Measurements from ENCODE around the gene MYL5.
"Not testable (repeated sequence)": the region's sequence is repeated elsewhere in the genome, so short reads cannot be mapped to it uniquely, and the experiment has no call there.

MYL5 gene

GRCh38 chr4:635851-636627 is 38.3 kb upstream of the MYL5 start:
- no peak for DNase-seq (ENCODE audit: extremely low read depth in 1 of 2, low read depth in 1 of 2)

GRCh38 chr4:636628-637159 is 37.6 kb upstream of the MYL5 start:
- no peak for DNase-seq (ENCODE audit: extremely low read depth in 1 of 2, low read depth in 1 of 2)

DNA sequence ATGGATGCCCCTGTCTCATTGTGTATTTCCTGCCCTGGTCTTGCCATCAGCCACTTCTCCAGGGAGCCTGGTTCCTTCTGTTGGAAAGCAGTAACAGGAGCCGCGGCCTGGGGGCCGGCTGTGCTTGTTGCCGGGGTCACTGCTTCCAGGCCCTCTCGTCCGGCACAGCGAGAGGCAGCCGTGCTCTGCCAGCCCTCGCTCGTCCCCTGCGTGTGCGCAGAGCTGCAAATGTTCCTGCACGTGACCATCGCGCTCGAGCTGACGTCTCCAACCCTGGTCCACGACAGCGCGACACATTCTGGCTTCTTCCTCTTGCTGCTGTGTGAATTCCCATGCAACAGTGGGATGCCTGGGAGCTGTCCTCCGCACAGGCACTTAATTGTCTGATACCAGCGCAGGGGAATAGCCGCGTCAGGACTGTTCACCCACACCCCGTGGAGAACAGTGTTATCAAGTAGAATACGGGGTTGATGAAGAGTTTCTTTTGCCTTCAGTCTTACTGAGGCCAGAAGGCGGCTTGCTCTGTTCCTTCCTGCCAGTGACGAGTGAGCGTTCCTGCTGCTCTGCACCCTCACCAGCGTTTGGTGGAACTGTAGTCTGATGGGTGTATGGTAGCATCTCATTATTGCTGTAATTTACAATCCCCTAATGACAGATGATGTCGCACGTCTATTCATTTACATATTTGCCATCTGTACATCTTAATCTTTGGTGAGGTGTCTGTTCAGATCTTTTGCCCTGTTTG is 36.6 kb upstream of the MYL5 start:
- no peak for DNase-seq (ENCODE audit: extremely low read depth in 1 of 2, low read depth in 1 of 2)

DNA sequence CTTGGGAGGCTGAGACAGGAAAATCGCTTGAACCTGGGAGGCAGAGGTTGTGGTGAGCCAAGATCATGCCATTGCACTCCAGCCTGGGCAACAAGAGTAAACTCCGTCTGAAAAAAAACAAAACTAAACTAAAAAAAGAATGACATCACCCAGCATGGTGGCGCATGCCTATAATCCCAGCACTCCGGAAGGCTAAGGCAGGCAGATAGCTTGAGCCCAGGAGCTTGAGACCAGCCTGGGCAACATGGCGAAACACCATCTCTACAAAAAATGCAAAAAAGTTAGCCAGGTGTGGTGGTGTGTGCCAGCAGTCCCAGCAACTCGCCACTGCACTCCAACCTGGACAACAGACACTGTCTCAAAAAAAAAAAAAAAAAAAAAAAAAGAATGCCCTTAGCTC is 32.0 kb upstream of the MYL5 start:
- not testable (repeated sequence) for DNase-seq (ENCODE audit: extremely low read depth in 1 of 2, low read depth in 1 of 2)

- DNase-seq (ENCODE audit: extremely low read depth in 1 of 2, low read depth in 1 of 2), result no peak
Measured at GRCh38 chr4:646460-646859, 27.9 kb upstream of the MYL5 start.

- no peak for DNase-seq (ENCODE audit: extremely low read depth in 1 of 2, low read depth in 1 of 2)
Measured at GRCh38 chr4:647481-647880, 26.9 kb upstream of the MYL5 start.

DNA sequence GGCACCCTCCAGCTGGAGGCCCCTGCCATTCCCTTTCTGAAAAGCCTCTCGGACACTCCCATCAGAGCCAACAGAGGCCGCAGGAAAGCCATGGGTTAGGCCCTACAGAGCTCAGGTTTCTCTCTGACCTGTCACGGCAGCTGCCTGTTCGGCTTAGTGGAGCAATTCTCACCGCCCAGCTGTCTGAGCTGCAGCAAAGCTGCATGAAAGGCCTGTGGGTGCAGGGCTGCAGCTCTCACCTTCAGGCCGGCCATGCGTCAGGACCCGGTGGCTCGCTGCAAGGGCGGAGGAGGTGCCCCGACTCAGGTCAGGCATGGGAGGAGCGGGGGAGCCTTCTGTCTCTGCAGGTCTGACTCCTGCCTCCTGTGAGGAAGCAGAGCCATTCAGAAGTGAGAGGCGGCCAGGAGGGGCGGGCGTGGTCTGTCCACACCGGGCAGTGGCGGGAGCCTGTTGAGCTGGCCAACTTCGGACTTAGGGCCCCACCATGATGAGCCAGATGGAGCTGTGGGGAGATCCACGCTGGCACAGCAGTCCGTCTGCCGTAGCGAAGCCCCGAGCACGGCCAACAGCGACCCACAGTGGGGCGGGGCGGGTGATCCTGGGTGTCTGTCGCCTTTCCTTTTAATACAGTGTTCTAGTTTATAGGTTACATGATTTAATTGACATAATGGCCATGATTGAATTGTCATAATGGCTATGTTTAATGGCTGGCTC is 25.6 kb upstream of the MYL5 start:
- no peak for DNase-seq (ENCODE audit: extremely low read depth in 1 of 2, low read depth in 1 of 2)

- DNase-seq (ENCODE audit: extremely low read depth in 1 of 2, low read depth in 1 of 2), result no peak
Measured at GRCh38 chr4:649293-649625, 25.1 kb upstream of the MYL5 start.

DNA sequence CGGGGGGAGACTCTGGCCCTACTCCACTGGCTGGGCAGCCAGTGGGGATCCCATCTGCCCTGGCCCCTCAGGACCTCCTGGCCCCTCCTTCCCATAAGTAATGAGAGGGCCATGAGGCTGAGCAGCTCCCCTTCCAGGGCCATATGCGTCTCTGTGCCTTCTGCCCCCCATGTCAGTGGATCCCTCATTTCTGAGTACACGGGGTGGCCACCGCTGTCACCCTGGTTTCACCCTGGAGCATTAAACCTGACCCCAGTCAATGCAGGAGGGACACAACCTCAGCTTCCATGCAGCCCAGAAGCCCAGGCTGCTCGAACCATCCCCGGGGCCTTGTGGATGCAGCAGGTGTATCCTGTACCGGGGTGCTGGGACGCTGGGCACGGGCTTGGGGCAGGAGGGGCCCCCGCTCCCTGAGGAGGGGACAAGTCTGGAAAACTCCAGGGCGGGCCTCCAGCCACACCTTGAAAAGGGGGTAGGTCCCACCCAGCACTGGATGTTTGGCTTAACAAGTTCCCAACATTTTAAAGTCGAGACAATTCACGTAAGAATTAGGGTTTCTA is 24.5 kb upstream of the MYL5 start:
- no peak for DNase-seq (ENCODE audit: extremely low read depth in 1 of 2, low read depth in 1 of 2)

- no peak for DNase-seq (ENCODE audit: extremely low read depth in 1 of 2, low read depth in 1 of 2)
Measured at GRCh38 chr4:650461-650860, 23.9 kb upstream of the MYL5 start.

DNA sequence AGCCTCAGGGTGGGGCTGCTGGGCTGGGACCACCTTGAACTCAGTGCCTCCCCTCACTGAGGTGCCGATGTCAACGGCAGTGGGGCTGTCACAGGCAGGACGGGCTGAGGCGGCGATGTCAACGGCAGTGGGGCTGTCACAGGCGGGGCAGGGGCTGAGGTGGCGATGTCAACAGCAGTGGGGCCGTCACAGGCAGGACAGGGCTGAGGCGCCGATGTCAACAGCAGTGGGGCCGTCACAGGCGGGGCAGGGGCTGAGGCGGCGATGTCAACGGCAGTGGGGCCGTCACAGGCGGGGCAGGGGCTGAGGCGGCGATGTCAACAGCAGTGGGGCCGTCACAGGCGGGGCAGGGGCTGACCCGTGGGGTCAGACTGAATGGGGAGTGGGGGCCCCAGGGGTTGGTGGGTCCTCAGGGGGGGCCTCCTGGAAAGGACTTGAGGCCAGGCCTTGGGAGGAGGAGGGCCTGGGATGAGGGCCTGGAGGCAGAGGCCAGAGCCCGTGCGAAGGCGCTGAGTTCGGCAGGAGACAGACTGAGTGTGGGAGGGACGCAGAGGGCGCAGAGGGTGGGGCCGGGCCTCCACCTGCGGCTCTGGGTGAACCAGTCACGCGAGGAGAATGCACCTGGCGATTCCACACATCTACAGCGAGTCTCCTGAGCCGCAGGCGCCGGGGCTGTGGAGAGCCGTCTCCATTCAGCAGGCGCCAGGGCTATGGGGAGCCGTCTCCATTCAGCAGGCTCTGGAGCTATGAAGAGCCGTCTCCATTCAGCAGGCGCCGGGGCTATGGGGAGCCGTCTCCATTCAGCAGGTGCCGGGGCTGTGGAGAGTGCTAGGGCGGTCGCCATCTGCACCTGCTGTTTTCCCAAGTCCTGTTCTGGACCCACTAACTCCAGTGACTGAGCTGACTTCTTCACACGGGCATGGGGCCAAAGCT is 23.1 kb upstream of the MYL5 start:
- DNase-seq (ENCODE audit: extremely low read depth in 1 of 2, low read depth in 1 of 2), result no peak

DNA sequence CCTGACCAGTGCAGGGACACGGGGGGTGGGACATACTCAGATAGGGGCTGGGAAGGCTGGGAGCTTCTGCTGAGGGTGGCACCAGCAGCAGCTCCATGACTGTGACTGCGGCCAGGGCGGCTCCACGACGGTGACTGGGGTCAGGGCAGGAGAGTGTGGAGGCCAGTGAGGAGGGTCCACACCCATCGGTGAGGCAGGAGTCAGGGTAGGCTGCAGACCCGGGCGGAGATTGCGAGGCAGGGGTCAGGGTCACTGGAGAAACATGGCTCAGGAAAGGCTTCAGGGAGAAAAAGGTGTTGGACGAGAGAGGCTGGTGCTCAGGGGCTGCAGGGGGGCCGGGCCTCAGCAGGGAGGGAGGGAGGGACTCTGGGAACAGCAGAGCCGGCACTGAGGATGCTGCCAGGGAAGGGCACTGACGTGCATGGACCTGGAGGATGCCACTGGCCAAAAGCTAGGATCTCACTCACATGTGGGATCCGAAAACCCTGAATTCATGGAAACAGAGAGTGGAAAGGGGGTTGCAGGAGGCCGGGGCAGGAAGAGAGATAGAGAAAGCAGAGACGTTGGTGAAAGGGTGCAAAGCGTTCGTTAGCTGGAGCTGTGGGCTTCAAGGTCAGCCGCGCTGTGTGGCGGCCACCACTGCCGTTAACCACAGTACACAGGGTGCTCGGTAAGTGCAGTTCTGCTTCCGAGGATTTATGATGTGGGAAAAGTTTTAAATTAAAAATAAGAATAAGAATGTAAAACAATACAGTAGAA is 22.3 kb upstream of the MYL5 start:
- no peak for DNase-seq (ENCODE audit: extremely low read depth in 1 of 2, low read depth in 1 of 2)

DNA sequence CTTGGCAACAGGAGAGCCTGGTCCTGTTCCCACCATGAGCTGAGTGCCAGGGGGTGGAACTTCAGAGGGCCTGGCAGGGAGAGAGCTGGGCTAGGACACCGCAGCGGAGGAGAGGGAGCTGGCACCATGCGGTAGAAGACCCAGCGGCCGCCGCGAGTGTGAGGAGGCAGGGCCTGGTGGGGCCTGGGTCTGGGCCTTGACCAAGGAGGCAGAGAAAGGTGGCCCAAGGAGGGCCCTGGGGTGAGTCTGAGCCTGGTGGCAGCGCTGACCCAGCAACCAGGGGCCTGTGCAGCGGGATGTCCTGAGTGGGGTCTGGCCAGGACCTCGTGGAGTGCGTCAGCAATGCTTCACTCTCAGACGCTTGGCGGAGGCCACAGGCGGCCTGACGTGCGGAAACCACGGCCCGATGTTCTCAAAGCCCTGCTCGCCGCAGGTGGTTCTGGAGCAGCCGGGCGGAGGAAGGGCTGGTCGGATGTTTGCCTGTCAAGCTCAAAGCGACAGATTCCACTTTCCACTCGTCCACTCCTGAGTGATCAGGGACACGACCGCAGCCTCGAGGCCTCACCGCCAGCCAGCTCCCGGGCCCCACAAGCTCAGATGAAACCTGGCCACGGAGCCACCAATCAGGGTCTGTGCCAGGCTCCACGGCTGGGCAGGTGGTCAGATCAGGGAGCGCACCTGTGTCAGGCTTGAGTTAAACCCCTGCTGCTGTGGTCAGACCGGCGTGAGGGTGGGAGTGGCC is 21.1 kb upstream of the MYL5 start:
- no peak for DNase-seq (ENCODE audit: extremely low read depth in 1 of 2, low read depth in 1 of 2)

DNA sequence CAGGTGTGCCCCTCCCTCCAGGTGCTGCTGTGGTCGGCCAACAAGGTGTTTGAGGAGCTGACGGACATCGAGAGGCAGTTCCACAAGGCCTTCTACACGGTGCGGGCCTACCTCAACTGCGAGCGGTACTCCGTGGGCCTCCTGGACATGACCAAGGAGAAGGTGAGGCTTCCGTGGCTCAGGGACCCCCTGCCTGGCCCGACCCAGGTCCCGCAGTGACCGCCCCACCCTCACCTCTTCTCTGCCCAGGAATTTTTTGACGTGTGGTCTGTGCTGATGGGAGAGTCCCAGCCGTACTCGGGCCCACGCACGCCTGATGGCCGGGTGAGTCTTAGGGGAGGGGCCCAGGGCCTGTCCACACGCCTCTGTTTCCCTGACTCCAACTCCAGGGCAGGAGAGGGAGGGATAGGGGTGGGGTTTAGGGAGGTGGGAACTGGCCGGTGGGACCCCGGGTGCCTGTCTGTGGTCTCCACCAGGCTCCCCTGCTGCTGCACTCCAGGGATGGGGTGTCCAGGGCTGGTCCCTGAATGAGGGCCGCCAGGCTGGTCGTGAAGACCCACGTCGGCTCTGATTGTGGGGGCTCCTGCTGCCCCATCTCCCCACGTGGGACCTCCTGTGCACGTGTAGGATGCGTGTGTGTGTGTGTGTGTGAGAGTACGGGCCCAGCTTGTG is 20.4 kb upstream of the MYL5 start:
- DNase-seq (ENCODE audit: extremely low read depth in 1 of 2, low read depth in 1 of 2), result no peak

- DNase-seq (ENCODE audit: extremely low read depth in 1 of 2, low read depth in 1 of 2), result no peak
Measured at GRCh38 chr4:654503-654845, 19.9 kb upstream of the MYL5 start.

GRCh38 chr4:654871-655463 is 19.4 kb upstream of the MYL5 start:
- no peak for DNase-seq (ENCODE audit: extremely low read depth in 1 of 2, low read depth in 1 of 2)

DNA sequence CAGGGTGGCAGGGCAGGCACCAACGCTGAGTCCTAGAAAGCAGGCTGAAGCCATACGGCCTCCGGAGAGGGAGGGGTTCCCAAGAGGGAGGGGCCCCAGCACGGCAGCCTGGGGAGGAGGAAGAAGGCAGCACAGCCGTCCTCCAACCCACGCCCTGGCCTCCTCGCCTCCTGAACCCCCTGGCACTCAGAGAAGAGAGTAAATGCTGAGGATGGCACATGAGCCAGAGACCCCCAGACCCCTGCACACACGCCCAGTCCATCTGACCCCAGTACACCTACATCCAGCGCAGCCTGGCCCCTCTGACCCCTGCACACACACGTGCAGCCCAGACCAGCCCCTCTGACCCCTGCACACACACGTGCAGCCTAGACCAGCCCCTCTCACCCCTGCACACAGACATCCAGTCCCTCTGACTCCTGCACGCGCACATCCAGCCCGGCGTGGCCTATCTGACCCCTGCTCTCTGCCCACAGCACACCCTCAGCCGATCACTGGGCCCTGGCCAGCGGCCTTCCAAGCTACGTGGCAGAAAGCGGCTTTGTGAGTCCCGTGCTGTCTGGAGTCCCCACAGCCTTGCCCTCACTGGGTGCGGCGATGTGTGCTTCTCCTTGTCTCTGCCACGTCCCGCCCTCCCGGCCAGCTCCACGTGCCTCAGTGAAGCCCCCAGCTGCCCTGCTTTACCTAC is 18.7 kb upstream of the MYL5 start:
- DNase-seq (ENCODE audit: extremely low read depth in 1 of 2, low read depth in 1 of 2), result no peak
